ENCODE measurements around the gene RNF208.

RNF208 gene

DNA sequence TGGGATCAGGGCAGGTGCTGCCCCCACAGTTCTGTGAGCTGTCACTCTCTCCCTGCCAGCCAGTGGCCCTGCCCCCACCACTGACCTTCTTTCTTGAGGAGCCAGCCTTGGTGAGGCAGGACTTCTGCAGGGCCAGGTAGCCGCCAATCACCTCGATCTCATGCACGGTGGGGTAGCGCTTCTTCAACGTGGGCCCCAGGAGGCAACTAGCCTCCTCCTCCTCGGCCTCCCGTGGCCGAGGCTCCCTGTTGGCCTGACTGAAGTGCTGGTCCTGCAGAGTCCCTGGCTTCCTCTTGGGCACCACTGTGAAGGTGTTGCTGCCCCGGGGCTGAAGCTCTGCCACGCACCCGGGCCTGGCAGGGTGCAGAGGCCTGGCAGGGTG is 23.1 kb downstream of the RNF208 start (continued):
- TF ChIP-seq, protein P1, sequence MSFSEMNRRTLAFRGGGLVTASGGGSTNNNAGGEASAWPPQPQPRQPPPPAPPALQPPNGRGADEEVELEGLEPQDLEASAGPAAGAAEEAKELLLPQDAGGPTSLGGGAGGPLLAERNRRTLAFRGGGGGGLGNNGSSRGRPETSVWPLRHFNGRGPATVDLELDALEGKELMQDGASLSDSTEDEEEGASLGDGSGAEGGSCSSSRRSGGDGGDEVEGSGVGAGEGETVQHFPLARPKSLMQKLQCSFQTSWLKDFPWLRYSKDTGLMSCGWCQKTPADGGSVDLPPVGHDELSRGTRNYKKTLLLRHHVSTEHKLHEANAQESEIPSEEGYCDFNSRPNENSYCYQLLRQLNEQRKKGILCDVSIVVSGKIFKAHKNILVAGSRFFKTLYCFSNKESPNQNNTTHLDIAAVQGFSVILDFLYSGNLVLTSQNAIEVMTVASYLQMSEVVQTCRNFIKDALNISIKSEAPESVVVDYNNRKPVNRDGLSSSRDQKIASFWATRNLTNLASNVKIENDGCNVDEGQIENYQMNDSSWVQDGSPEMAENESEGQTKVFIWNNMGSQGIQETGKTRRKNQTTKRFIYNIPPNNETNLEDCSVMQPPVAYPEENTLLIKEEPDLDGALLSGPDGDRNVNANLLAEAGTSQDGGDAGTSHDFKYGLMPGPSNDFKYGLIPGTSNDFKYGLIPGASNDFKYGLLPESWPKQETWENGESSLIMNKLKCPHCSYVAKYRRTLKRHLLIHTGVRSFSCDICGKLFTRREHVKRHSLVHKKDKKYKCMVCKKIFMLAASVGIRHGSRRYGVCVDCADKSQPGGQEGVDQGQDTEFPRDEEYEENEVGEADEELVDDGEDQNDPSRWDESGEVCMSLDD (tag by site-specific recombination; IDR thresholded peaks at IDR 0.05), result no peak

DNA sequence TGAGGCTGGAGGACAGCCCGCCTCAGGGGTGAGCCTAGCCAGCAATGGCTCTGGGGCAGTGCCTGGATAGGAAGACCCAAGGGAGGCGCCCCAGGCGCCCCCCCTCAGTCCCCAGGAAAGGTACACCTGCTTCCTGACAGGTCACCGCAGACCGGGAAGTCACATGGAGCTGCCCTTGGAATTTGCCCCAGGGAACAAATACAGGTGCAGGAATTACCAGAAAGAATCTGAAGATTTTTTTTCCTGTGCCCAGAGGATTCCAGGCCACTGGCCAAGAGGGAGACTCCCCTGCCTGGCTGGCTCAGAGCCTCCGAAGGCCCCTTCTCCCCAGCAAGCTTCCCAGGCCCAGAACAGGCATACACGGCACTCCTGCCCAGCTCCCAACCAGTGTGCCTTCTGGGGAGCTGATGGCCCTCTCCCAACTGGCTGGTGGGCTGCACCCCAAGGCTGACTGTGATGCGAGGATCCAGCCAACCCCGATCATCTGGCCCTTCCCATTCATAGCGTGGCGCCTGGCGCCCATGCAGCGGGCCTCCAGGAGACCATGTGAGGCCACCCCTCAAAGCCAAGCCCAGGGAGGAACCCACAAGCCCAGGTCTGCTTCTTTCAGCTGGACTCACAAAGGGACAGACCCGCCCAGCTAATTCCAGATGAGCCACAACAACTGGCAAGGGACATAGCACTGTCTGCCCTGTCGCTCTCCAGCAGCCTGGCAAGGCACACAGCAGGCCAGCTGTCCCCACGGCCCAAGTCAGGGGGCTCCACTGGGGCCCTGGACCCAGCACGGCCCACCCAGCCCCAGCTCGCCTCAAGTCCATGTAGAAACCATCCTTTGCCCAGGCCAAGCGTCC is 23.8 kb downstream of the RNF208 start:
- POLR2A ChIA-PET, result interaction anchor here (0.6 to 3.4 kb wide), 9 partner anchors 9 to 69 kb away, joined by 3 to 34 read pairs (median 5); partner anchors contain the start of genes ANAPC2, LRRC26, SSNA1 and TUBB4B
- Histone ChIP-seq H3K4me1 (ENCODE audit: control insufficient read depth, insufficient read depth, low read length) (peaks cover 5% of the 10 kb centered on the region; the same call in 1 of the 2 replicates), H3K9me3 (ENCODE audit: control insufficient read depth, insufficient read depth, low read depth, low read length) (no peaks in the 10 kb centered on the region), H3K4me3 (ENCODE audit: low read depth, low read length) (no peak overlapping the region; the same call in 1 of the 2 replicates), H3K27ac (ENCODE audit: extremely low read depth, low read depth, low read length) (no peak overlapping the region), H3K36me3 (ENCODE audit: control insufficient read depth in 2 of 2, insufficient read depth in 1 of 2, low read length in 2 of 2) (no peaks in the 10 kb centered on the region)
- CTCF ChIA-PET, result interaction anchor here (0.5 to 3.3 kb wide), 6 partner anchors 9 to 440 kb away, joined by 3 to 22 read pairs (median 3); partner anchors contain the start of genes ANAPC2 and SSNA1
- TF ChIP-seq IKZF3 (tag by site-specific recombination; IDR thresholded peaks at IDR 0.05) (peak; percentile 63), ZNF248 (tag by site-specific recombination; IDR thresholded peaks at IDR 0.05) (no peak), WT1 (tag by site-specific recombination; IDR thresholded peaks at IDR 0.05) (no peak), ZNF184 (tag by site-specific recombination; IDR thresholded peaks at IDR 0.05) (no peak), ZFP37 (tag by site-specific recombination; IDR thresholded peaks at IDR 0.05) (no peak), ZBTB20 (tag by site-specific recombination; IDR thresholded peaks at IDR 0.05) (0 out of 2 replicates have a peak, but pooled peaks have one; percentile 27), ZNF785 (tag by site-specific recombination; IDR thresholded peaks at IDR 0.05) (no peak), HOXA7 (CRISPR knock-in tag; IDR thresholded peaks at IDR 0.05; ENCODE audit: borderline replicate concordance) (no peak), GLIS2 (tag by site-specific recombination; IDR thresholded peaks at IDR 0.05) (peak; percentile 8; the same call in 1 of the 2 replicates), ZNF600 (tag by site-specific recombination; IDR thresholded peaks at IDR 0.05) (peak; percentile 48; the same call in 1 of the 2 replicates), ZNF26 (tag by site-specific recombination; IDR thresholded peaks at IDR 0.05) (no peak), PRDM6 (tag by site-specific recombination; IDR thresholded peaks at IDR 0.05) (no peak), ZNF76 (tag by site-specific recombination; IDR thresholded peaks at IDR 0.05; ENCODE audit: borderline replicate concordance, low read depth) (no peak), ZNF645 (tag by site-specific recombination; IDR thresholded peaks at IDR 0.05) (no peak), ZNF426 (tag by site-specific recombination; IDR thresholded peaks at IDR 0.05) (no peak), ZNF274 (IDR thresholded peaks at IDR 0.05; ENCODE audit: low read length) (no peak), ZNF274 (tag by site-specific recombination; IDR thresholded peaks at IDR 0.05; ENCODE audit: borderline replicate concordance) (no peak), REST (tag by site-specific recombination; IDR thresholded peaks at IDR 0.05) (peak; percentile 85), ZNF791 (tag by site-specific recombination; IDR thresholded peaks at IDR 0.05) (no peak)
- TF ChIP-seq, protein P2, sequence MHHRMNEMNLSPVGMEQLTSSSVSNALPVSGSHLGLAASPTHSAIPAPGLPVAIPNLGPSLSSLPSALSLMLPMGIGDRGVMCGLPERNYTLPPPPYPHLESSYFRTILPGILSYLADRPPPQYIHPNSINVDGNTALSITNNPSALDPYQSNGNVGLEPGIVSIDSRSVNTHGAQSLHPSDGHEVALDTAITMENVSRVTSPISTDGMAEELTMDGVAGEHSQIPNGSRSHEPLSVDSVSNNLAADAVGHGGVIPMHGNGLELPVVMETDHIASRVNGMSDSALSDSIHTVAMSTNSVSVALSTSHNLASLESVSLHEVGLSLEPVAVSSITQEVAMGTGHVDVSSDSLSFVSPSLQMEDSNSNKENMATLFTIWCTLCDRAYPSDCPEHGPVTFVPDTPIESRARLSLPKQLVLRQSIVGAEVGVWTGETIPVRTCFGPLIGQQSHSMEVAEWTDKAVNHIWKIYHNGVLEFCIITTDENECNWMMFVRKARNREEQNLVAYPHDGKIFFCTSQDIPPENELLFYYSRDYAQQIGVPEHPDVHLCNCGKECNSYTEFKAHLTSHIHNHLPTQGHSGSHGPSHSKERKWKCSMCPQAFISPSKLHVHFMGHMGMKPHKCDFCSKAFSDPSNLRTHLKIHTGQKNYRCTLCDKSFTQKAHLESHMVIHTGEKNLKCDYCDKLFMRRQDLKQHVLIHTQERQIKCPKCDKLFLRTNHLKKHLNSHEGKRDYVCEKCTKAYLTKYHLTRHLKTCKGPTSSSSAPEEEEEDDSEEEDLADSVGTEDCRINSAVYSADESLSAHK (tag by site-specific recombination; IDR thresholded peaks at IDR 0.05), result no peak

Data from HEK293 (cell line).